Measurements from ENCODE around the gene MDM2. TPM values are rescaled to one million over a fixed set of nuclear protein-coding genes. Genes with fewer than 3 reads are reported as not detected.

MDM2 gene
- total RNA-seq, 1 experiment from 2014 or later = 56.9 TPM

DNA sequence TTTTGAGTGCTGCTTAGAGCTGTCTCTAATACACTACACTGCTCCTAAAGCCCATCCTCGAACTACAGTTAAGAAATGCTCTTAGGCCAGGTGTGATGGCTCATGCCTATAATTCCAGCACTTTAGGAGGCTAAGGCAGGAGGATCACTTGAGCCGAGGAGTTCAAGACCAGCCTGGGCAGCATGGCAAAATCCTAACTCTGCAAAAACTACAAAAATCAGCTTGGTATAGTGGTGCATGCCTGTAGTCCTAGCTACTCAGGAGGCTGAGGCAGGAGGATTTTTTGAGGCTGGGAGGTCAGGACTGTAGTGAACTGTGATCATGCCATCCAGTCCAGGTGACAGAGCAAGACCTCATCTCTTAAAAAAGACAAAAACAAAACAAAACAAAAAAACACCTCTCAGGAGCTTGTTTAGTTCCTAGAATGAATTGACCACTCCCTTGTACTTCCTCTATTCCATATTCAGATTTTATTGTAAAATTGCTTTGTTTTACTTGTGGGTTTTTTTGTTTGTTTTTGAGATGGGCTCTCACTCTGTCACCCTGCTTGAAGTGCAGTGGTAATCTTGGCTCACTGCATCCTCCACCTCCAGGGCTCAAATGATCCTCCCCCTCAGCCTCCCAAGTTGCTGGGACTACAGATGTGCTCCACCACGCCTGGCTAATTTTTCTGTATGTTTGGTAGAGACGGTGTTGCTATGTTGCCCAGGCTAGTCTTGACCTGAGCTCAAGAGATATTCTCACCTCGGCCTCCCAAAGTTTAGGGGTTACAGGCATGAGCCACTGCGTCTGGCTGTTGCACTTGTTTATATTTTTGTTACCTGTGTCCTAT lies 13.6 kb downstream of the MDM2 start:
- H3K79me2 ChIP-seq (ENCODE audit: low read length) = peaks cover 46% of the 10 kb centered on the region
- H3K4me3 ChIP-seq (ENCODE audit: low read length) = no peak overlapping the region
- 0 out of 2 replicates have a peak, but pooled peaks cover 4% of the 10 kb centered on the region for H4K20me1 ChIP-seq (ENCODE audit: insufficient read depth, low read depth, low read length)
- no peak for DNase-seq
- no peak overlapping the region for H3K9ac ChIP-seq (ENCODE audit: low read length)
- H3K36me3 ChIP-seq (ENCODE audit: insufficient read depth, low read length) = peaks cover 72% of the 10 kb centered on the region
- no peaks in the 10 kb centered on the region for H3K4me1 ChIP-seq (ENCODE audit: low read length)
- H3K9me2 ChIP-seq (replicated peaks; ENCODE audit: insufficient read depth, low read length) = no peaks in the 10 kb centered on the region
- no peak overlapping the region for H3K4me2 ChIP-seq (ENCODE audit: low read depth, low read length, poor library complexity, severe bottlenecking)
- H2AFZ ChIP-seq (ENCODE audit: low read length) = no peak overlapping the region
- H3K9me3 ChIP-seq (ENCODE audit: low read length) = no peaks in the 10 kb centered on the region
- H3K27me3 ChIP-seq (ENCODE audit: low read length) = no peaks in the 10 kb centered on the region
- no peak overlapping the region for H3K27ac ChIP-seq (ENCODE audit: low read length)

DNA sequence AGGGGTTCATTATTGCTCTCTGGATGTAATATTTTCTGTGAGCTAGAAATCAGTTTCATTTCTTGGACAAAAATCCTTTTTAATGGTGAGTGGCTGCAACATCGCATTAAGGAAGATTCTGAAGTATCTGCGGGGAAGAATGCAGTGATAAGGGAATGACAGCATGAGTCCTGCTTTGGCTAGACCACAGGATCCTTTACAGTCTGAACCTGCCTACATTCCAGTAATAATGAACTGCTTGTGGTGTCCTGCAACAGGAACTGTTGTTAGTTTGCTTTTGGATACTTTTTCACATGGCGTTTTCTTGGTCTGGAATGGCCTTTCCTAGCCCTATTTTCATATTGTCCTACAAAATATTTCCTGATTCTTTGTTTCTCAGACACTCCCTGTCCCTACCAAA lies 15.7 kb downstream of the MDM2 start:
- H3K9me2 ChIP-seq (replicated peaks; ENCODE audit: insufficient read depth, low read length) = no peaks in the 10 kb centered on the region
- H3K27ac ChIP-seq (ENCODE audit: low read length) = no peak overlapping the region
- no peaks in the 10 kb centered on the region for H3K27me3 ChIP-seq (ENCODE audit: low read length)
- H3K4me3 ChIP-seq (ENCODE audit: low read length) = no peak overlapping the region
- H3K36me3 ChIP-seq (ENCODE audit: insufficient read depth, low read length) = peaks cover 71% of the 10 kb centered on the region
- no peak overlapping the region for H3K9ac ChIP-seq (ENCODE audit: low read length)
- no peak overlapping the region for H2AFZ ChIP-seq (ENCODE audit: low read length)
- H3K4me2 ChIP-seq (ENCODE audit: low read depth, low read length, poor library complexity, severe bottlenecking) = no peak overlapping the region
- no peaks in the 10 kb centered on the region for H3K9me3 ChIP-seq (ENCODE audit: low read length)
- H4K20me1 ChIP-seq (ENCODE audit: insufficient read depth, low read depth, low read length) = 0 out of 2 replicates have a peak, but pooled peaks cover 4% of the 10 kb centered on the region
- H3K4me1 ChIP-seq (ENCODE audit: low read length) = no peaks in the 10 kb centered on the region
- H3K79me2 ChIP-seq (ENCODE audit: low read length) = peaks cover 34% of the 10 kb centered on the region
- no peak for DNase-seq

DNA sequence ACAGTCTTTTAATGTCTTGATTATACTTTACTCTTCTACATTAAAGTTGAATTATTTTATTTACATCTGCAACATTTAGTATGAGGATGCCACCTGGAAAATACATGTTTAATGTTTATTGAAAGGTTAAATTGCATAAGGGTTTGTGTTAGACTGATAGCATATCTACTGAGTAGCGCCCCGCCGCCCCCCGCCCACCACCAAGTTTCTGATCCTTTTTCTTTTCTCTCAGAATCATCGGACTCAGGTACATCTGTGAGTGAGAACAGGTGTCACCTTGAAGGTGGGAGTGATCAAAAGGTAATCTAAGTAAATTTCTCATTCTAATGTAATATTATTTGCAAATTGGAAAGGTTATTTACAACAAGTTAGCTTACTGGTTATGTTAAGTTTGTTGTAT lies 16.2 kb downstream of the MDM2 start:
- Histone ChIP-seq H3K4me2 (ENCODE audit: low read depth, low read length, poor library complexity, severe bottlenecking) (no peak overlapping the region), H3K9me3 (ENCODE audit: low read length) (no peaks in the 10 kb centered on the region), H3K9me2 (replicated peaks; ENCODE audit: insufficient read depth, low read length) (no peaks in the 10 kb centered on the region), H3K36me3 (ENCODE audit: insufficient read depth, low read length) (peaks cover 70% of the 10 kb centered on the region), H2AFZ (ENCODE audit: low read length) (no peak overlapping the region), H3K4me1 (ENCODE audit: low read length) (no peaks in the 10 kb centered on the region), H3K79me2 (ENCODE audit: low read length) (peaks cover 30% of the 10 kb centered on the region), H4K20me1 (ENCODE audit: insufficient read depth, low read depth, low read length) (0 out of 2 replicates have a peak, but pooled peaks cover 4% of the 10 kb centered on the region), H3K9ac (ENCODE audit: low read length) (no peak overlapping the region), H3K4me3 (ENCODE audit: low read length) (no peak overlapping the region), H3K27ac (ENCODE audit: low read length) (no peak overlapping the region), H3K27me3 (ENCODE audit: low read length) (no peaks in the 10 kb centered on the region)
- no peak for DNase-seq

DNA sequence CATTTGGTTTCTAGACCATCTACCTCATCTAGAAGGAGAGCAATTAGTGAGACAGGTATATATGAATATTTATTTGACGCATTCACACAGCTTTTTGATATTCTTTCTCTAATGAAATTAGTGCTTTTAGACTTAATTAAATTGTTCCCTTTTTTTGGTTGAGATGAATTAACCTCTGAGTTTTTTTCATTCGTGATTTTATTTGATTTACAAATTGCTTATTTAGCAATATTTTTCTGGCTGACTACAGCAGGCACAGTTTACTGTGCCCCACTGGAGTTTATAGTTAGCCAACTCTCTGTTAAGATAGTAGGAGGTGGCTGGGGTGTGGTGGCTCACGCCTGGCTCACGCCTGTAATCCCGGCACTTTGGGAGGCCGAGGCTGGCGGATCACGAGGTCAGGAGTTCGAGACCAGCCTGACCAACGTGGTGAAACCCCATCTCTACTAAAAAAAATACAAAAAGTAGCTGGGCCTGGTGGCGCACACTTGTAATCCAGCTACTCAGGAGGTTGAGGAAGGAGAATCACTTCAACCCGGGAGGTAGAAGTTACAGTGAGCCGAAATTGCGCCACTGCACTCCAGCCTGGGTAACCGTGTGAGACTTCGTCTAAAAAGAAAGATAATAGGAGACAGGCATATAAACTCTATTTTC lies 16.7 kb downstream of the MDM2 start:
- H3K4me3 ChIP-seq (ENCODE audit: low read length) = no peak overlapping the region
- H4K20me1 ChIP-seq (ENCODE audit: insufficient read depth, low read depth, low read length) = 0 out of 2 replicates have a peak, but pooled peaks cover 4% of the 10 kb centered on the region
- H3K9me3 ChIP-seq (ENCODE audit: low read length) = no peaks in the 10 kb centered on the region
- no peak overlapping the region for H3K27ac ChIP-seq (ENCODE audit: low read length)
- H3K79me2 ChIP-seq (ENCODE audit: low read length) = peaks cover 28% of the 10 kb centered on the region
- H3K4me2 ChIP-seq (ENCODE audit: low read depth, low read length, poor library complexity, severe bottlenecking) = no peak overlapping the region
- no peaks in the 10 kb centered on the region for H3K9me2 ChIP-seq (replicated peaks; ENCODE audit: insufficient read depth, low read length)
- H3K4me1 ChIP-seq (ENCODE audit: low read length) = no peaks in the 10 kb centered on the region
- H3K9ac ChIP-seq (ENCODE audit: low read length) = no peak overlapping the region
- H3K27me3 ChIP-seq (ENCODE audit: low read length) = no peaks in the 10 kb centered on the region
- H2AFZ ChIP-seq (ENCODE audit: low read length) = no peak overlapping the region
- peaks cover 67% of the 10 kb centered on the region for H3K36me3 ChIP-seq (ENCODE audit: insufficient read depth, low read length)
- no peak for DNase-seq

DNA sequence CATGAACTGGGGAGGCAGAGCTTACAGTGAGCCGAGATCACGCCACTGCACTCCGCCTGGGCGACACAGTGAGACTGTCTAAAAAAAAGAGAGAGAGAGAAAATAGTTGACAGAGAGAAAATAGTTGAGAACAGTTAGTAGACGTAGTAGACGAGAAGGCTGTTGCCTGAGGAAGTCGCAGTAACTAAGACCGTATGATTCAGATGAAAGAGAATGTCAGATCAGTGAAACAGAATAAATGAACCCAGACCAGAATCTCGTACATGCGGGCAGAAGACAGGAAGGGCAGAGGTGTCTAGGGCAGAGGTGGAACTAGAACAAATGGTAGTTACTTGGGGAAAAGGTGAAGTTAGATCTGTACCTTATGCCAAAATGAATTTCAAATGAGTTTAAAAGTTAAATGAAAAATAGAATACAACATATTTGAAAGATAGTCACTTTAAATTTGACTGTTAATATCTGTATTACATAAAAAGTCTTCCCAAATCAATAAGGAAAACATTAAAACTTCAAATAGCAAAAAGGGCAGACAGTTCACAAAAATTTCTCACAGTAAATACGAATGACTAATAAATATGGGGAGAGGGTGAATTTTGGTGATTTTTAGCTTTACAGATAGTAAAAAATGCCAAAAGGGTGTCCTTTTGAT lies 17.7 kb downstream of the MDM2 start:
- Histone ChIP-seq H3K4me3 (ENCODE audit: low read length) (no peak overlapping the region), H3K36me3 (ENCODE audit: insufficient read depth, low read length) (peaks cover 58% of the 10 kb centered on the region), H3K9me3 (ENCODE audit: low read length) (no peaks in the 10 kb centered on the region), H3K4me1 (ENCODE audit: low read length) (no peaks in the 10 kb centered on the region), H3K9me2 (replicated peaks; ENCODE audit: insufficient read depth, low read length) (no peaks in the 10 kb centered on the region), H3K9ac (ENCODE audit: low read length) (no peak overlapping the region), H3K79me2 (ENCODE audit: low read length) (peaks cover 23% of the 10 kb centered on the region), H2AFZ (ENCODE audit: low read length) (no peak overlapping the region), H3K4me2 (ENCODE audit: low read depth, low read length, poor library complexity, severe bottlenecking) (no peak overlapping the region), H3K27me3 (ENCODE audit: low read length) (no peaks in the 10 kb centered on the region), H3K27ac (ENCODE audit: low read length) (no peak overlapping the region), H4K20me1 (ENCODE audit: insufficient read depth, low read depth, low read length) (0 out of 2 replicates have a peak, but pooled peaks cover 4% of the 10 kb centered on the region)
- no peak for DNase-seq

DNA sequence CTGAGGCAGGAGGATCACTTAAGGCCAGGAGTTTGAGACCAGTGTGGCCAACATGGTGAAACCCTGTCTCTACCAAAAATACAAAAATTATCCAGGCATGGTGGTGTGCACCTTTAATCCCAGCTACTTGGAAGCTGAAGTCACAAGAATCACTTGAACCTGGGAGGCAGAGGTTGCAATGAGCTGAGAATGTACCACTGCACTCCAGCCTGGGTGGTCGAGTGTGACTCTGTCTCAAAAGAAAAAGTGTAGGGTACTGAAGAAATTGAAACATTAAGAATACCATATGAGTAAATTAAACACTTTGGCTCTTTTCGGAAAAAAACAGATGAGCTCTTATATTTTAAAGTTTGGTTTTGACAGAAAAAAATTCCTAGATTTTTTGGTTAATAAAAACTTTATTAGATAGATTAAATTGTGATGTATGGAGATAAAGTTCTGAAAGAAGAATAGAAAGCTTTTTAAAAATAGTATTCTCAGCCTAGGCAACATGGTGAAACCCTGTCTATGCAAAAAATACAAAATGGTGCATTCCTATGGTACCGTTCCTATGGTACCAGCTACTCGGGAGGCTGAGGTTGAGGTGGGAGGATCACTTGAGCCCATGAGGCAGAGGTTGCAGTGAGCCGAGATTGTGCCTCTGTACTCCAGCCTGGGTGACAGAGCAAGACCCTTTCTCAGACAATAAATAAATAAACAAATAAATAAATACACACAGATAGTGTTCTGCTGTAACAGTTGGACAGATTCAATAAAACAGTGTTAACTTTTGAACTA lies 20.1 kb downstream of the MDM2 start:
- no peak overlapping the region for H3K4me3 ChIP-seq (ENCODE audit: low read length)
- peaks cover 24% of the 10 kb centered on the region for H3K79me2 ChIP-seq (ENCODE audit: low read length)
- no peak for DNase-seq
- no peaks in the 10 kb centered on the region for H3K4me1 ChIP-seq (ENCODE audit: low read length)
- no peaks in the 10 kb centered on the region for H3K9me2 ChIP-seq (replicated peaks; ENCODE audit: insufficient read depth, low read length)
- no peaks in the 10 kb centered on the region for H3K27me3 ChIP-seq (ENCODE audit: low read length)
- no peaks in the 10 kb centered on the region for H4K20me1 ChIP-seq (ENCODE audit: insufficient read depth, low read depth, low read length)
- H3K9me3 ChIP-seq (ENCODE audit: low read length) = no peaks in the 10 kb centered on the region
- H3K36me3 ChIP-seq (ENCODE audit: insufficient read depth, low read length) = peaks cover 48% of the 10 kb centered on the region
- H3K9ac ChIP-seq (ENCODE audit: low read length) = no peak overlapping the region
- no peak overlapping the region for H3K4me2 ChIP-seq (ENCODE audit: low read depth, low read length, poor library complexity, severe bottlenecking)
- H3K27ac ChIP-seq (ENCODE audit: low read length) = no peak overlapping the region
- no peak overlapping the region for H2AFZ ChIP-seq (ENCODE audit: low read length)

DNA sequence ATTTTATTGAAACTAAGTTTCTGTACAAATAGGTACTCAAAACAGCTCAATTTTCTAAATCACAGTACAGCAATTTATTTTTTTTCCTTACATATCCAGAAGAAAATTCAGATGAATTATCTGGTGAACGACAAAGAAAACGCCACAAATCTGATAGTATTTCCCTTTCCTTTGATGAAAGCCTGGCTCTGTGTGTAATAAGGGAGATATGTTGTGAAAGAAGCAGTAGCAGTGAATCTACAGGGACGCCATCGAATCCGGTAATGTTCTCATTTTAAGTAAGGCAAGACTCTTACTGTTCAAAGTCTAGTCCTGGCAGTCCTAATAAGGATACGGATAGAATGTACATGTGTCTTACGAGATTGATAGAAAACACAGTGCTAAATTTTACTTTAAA lies 20.7 kb downstream of the MDM2 start:
- no peak overlapping the region for H3K9ac ChIP-seq (ENCODE audit: low read length)
- H3K4me3 ChIP-seq (ENCODE audit: low read length) = no peak overlapping the region
- H3K9me3 ChIP-seq (ENCODE audit: low read length) = no peaks in the 10 kb centered on the region
- H3K27ac ChIP-seq (ENCODE audit: low read length) = no peak overlapping the region
- no peaks in the 10 kb centered on the region for H4K20me1 ChIP-seq (ENCODE audit: insufficient read depth, low read depth, low read length)
- H3K4me1 ChIP-seq (ENCODE audit: low read length) = no peaks in the 10 kb centered on the region
- H3K79me2 ChIP-seq (ENCODE audit: low read length) = peaks cover 25% of the 10 kb centered on the region
- DNase-seq = no peak
- H3K4me2 ChIP-seq (ENCODE audit: low read depth, low read length, poor library complexity, severe bottlenecking) = no peak overlapping the region
- H3K27me3 ChIP-seq (ENCODE audit: low read length) = no peaks in the 10 kb centered on the region
- H2AFZ ChIP-seq (ENCODE audit: low read length) = no peak overlapping the region
- H3K36me3 ChIP-seq (ENCODE audit: insufficient read depth, low read length) = peaks cover 45% of the 10 kb centered on the region
- no peaks in the 10 kb centered on the region for H3K9me2 ChIP-seq (replicated peaks; ENCODE audit: insufficient read depth, low read length)
